IMR-90 (cell line): Measurements from ENCODE around the gene LFNG. TPM values are rescaled to one million over a fixed set of nuclear protein-coding genes. Genes with fewer than 3 reads are reported as not detected.

Experiments used
- ATAC-seq: fragments of 200-7000 bp; cut with Tn5 transposase; 2 replicates; pipeline ENCODE4 v1.9.1; 2020; ENCODE audit warnings: low read depth, mild to moderate bottlenecking, moderate library complexity
- BruUV-seq: library from RNA; stranded (reverse); fragments of 400-500 nt; replicated peaks from 2 replicates; lab custom pipeline; 2021; lab: Mats Ljungman, UMichigan
- CTCF ChIA-PET: fragments of 300-600 bp; formaldehyde crosslinking; extraction: SDS; loops from one replicate; lab custom pipeline; 2021; ENCODE audit warnings: antibody characterized with exemption; lab: Yijun Ruan, JAX
- POLR2A ChIA-PET: fragments of 300-600 bp; sonication (Branson Sonifier 250); formaldehyde crosslinking; loops from one replicate; lab custom pipeline; 2022; ENCODE audit warnings: antibody characterized with exemption; ENCODE audit not compliant: unreplicated experiment; lab: Charles Lee
- DNase-seq: peaks from one replicate; pipeline ENCODE4 v3.0.0; 2013
- H2AFZ ChIP-seq: replicated peaks from 2 replicates; pipeline ENCODE3; 2013; ENCODE audit warnings: low read length, mild to moderate bottlenecking; ENCODE audit not compliant: poor library complexity
- H2AK5ac ChIP-seq: 2 replicates; pipeline ENCODE4 v1.6.1; 2013; ENCODE audit warnings: low read depth, low read length, inconsistent platforms
- H2AK9ac ChIP-seq: replicated peaks from 2 replicates; pipeline ENCODE3; 2013; ENCODE audit warnings: mild to moderate bottlenecking, low read depth, low read length, moderate library complexity; ENCODE audit not compliant: poor library complexity
- H2BK120ac ChIP-seq: 2 replicates; pipeline ENCODE4 v1.6.1; 2013; ENCODE audit warnings: low read depth, low read length, inconsistent platforms
- H2BK15ac ChIP-seq: 3 replicates; pipeline ENCODE4 v1.6.1; 2013; ENCODE audit warnings: low read depth, low read length, inconsistent platforms
- H2BK20ac ChIP-seq: 2 replicates; pipeline ENCODE4 v1.6.1; 2013; ENCODE audit warnings: low read depth, mild to moderate bottlenecking, inconsistent platforms, low read length, moderate library complexity
- H2BK5ac ChIP-seq: 2 replicates; pipeline ENCODE4 v1.6.1; 2013; ENCODE audit warnings: mild to moderate bottlenecking, low read depth, low read length, inconsistent platforms; ENCODE audit not compliant: poor library complexity, severe bottlenecking
- H3K14ac ChIP-seq: replicated peaks from 2 replicates; pipeline ENCODE4 v1.6.1; 2013; ENCODE audit warnings: low read depth, low read length, inconsistent platforms
- H3K18ac ChIP-seq: 2 replicates; pipeline ENCODE4 v1.6.1; 2013; ENCODE audit warnings: low read depth, low read length, control low read depth
- H3K23ac ChIP-seq: 2 replicates; pipeline ENCODE4 v1.6.1; 2013; ENCODE audit warnings: low read depth, low read length, inconsistent platforms
- H3K27ac ChIP-seq: 2 replicates; pipeline ENCODE4 v1.5.1; 2013; ENCODE audit warnings: mild to moderate bottlenecking, control low read depth, low read length; ENCODE audit not compliant: insufficient read depth
- H3K27me3 ChIP-seq: 2 replicates; pipeline ENCODE4 v1.6.1; 2013; ENCODE audit warnings: low read length; ENCODE audit not compliant: control insufficient read depth, insufficient read depth
- H3K36me3 ChIP-seq: 2 replicates; pipeline ENCODE4 v1.6.1; 2013; ENCODE audit warnings: low read length, mixed read lengths; ENCODE audit not compliant: control insufficient read depth, insufficient read depth
- H3K4ac ChIP-seq: 2 replicates; pipeline ENCODE4 v1.6.1; 2013; ENCODE audit warnings: low read depth, low read length, inconsistent platforms
- H3K4me1 ChIP-seq: 2 replicates; pipeline ENCODE4 v1.6.1; 2013; ENCODE audit warnings: low read length, mixed read lengths; ENCODE audit not compliant: control insufficient read depth, insufficient read depth
- H3K4me2 ChIP-seq: 2 replicates; pipeline ENCODE4 v1.6.1; 2013; ENCODE audit warnings: low read depth, mild to moderate bottlenecking, control low read depth, low read length, moderate library complexity
- H3K4me3 ChIP-seq: 2 replicates; pipeline ENCODE4 v1.5.1; 2013; ENCODE audit warnings: low read depth, mild to moderate bottlenecking, control low read depth, low read length, moderate library complexity; ENCODE audit not compliant: insufficient read depth
- H3K56ac ChIP-seq: 2 replicates; pipeline ENCODE4 v1.6.1; 2013; ENCODE audit warnings: low read length, inconsistent platforms; ENCODE audit not compliant: insufficient read depth; ENCODE audit errors: extremely low read depth
- H3K79me1 ChIP-seq, 2 experiments: 2 replicates each; pipeline ENCODE4 v1.6.1; 2013; ENCODE audit warnings: low read length in 2 of 2, inconsistent platforms in 1 of 2, low read depth in 1 of 2
- H3K9ac ChIP-seq: 2 replicates; pipeline ENCODE4 v1.6.1; 2013; ENCODE audit warnings: low read depth, low read length, control low read depth
- H3K9me1 ChIP-seq: 2 replicates; pipeline ENCODE4 v1.6.1; 2013; ENCODE audit warnings: low read length, inconsistent platforms; ENCODE audit not compliant: insufficient read depth
- H3K9me3 ChIP-seq: 2 replicates; pipeline ENCODE4 v1.6.1; 2013; ENCODE audit warnings: low read length; ENCODE audit not compliant: control insufficient read depth, insufficient read depth
- H4K20me1 ChIP-seq: 2 replicates; pipeline ENCODE4 v1.6.1; 2013; ENCODE audit warnings: low read length, inconsistent platforms; ENCODE audit not compliant: insufficient read depth
- H4K5ac ChIP-seq: 2 replicates; pipeline ENCODE4 v1.6.1; 2013; ENCODE audit warnings: mild to moderate bottlenecking, low read depth, low read length, control low read depth
- H4K8ac ChIP-seq, 2 experiments: 2 replicates each; pipeline ENCODE4 v1.6.1; 2013; ENCODE audit warnings: low read depth in 2 of 2, low read length in 2 of 2, control low read depth in 1 of 2, inconsistent platforms in 1 of 2
- H4K91ac ChIP-seq: 2 replicates; pipeline ENCODE4 v1.6.1; 2013; ENCODE audit warnings: low read depth, low read length, inconsistent platforms; ENCODE audit not compliant: insufficient read depth
- CEBPB ChIP-seq: IDR thresholded peaks from 2 replicates; pipeline ENCODE4 v1.6.1; 2012; ENCODE audit warnings: low read depth, low read length, improper control_type of control experiment
- CTCF ChIP-seq: conservative IDR thresholded peaks from 2 replicates; pipeline ENCODE4 v1.5.1; 2012; ENCODE audit warnings: mild to moderate bottlenecking, low read depth, low read length, improper control_type of control experiment
- FOS ChIP-seq: fragments of 150-350 bp; IDR thresholded peaks from 2 replicates; pipeline ENCODE4 v1.6.1; 2016; ENCODE audit warnings: low read depth, low read length
- MXI1 ChIP-seq: IDR thresholded peaks from 2 replicates; pipeline ENCODE4 v1.6.1; 2012; ENCODE audit warnings: low read depth, mild to moderate bottlenecking, low read length, moderate library complexity, borderline replicate concordance
- NFE2L2 ChIP-seq: fragments of 150-350 bp; IDR thresholded peaks from 2 replicates; pipeline ENCODE4 v1.6.1; 2016; ENCODE audit warnings: low read depth, mild to moderate bottlenecking, low read length
- WGBS, 2 experiments: methylation state at CpG; one replicate each; pipeline versions ENCODE4 v1.1.5 to v1.1.7; 2013; ENCODE audit warnings: missing lambda C conversion rate in 2 of 2; ENCODE audit not compliant: insufficient read length in 1 of 2; ENCODE audit errors: extremely low coverage in 2 of 2; 5-methylcytosine and 5-hydroxymethylcytosine counted together
- dilution Hi-C: fragments of 300-500 bp; cut with HindIII; formaldehyde crosslinking; loops from one replicate; pipeline ENCODE4 v1.14.3; 2018; ENCODE audit warnings: low sequenced_read_pairs; ENCODE audit not compliant: unreplicated experiment
- in situ Hi-C: fragments of 300-500 bp; cut with MboI; formaldehyde crosslinking; loops from 3 replicates; pipeline ENCODE4 v1.14.3; 2019; ENCODE audit warnings: low sequenced_read_pairs, inconsistent platforms, mixed read lengths
- intact Hi-C: fragments of 100-400 bp; cut with micrococcal nuclease; formaldehyde crosslinking; loops from 2 replicates; pipeline ENCODE4 v1.10.0; 2022
- polyA plus RNA-seq, 3 experiments: library from polyadenylated mRNA; depleted of rRNA; stranded (reverse); fragments of >200 nt; gene quantifications; 2 replicates each; pipeline ENCODE4 v1.2.3, GENCODE V29; 2012; ENCODE audit warnings: low replicate concordance in 1 of 3
- total RNA-seq: library from RNA; depleted of rRNA; stranded (reverse); fragments of >200 nt; gene quantifications from 2 replicates; pipeline ENCODE4 v1.2.3, GENCODE V29; 2012

Gene LFNG
- total and polyA plus RNA-seq, 2 of the 4 experiments (the other 2 are of a cell fraction): 1.8 to 5.1 TPM

GRCh38 chr7:2505401-2505800 is 14.2 kb upstream of the LFNG start:
- Histone ChIP-seq H3K9me1 (no peaks in the 10 kb centered on the region), H3K36me3 (no peaks in the 10 kb centered on the region), H2BK120ac (no peak overlapping the region), H3K56ac (no peak overlapping the region), H3K4ac (no peak overlapping the region), H3K23ac (no peak overlapping the region), H3K4me3 (no peak overlapping the region), H3K27me3 (peaks cover 3% of the 10 kb centered on the region; the same call in 1 of the 2 replicates), H3K14ac (no peak overlapping the region), H3K9me3 (no peaks in the 10 kb centered on the region), H2AFZ (no peak overlapping the region), H4K5ac (no peak overlapping the region), H2BK5ac (no peak overlapping the region), H3K4me1 (peaks cover 8% of the 10 kb centered on the region; the same call in 1 of the 2 replicates), H2AK5ac (no peak overlapping the region), H3K9ac (no peak overlapping the region), H2BK20ac (no peak overlapping the region), H3K79me1 (no peaks in the 10 kb centered on the region), H2AK9ac (no peak overlapping the region), H3K4me2 (no peak overlapping the region), H4K91ac (no peak overlapping the region), H4K8ac (no peak overlapping the region), H3K18ac (no peak overlapping the region), H4K20me1 (no peaks in the 10 kb centered on the region), H2BK15ac (no peak overlapping the region), H3K27ac (no peak overlapping the region)
- ChIA-PET CTCF (interaction anchor here (0.5 kb wide), 1 partner anchor 38 kb away, joined by 4 read pairs; no protein-coding TSS in a partner anchor), POLR2A (no interaction called here)
- in situ Hi-C loops: no loop called here
- no TSS peak for BruUV-seq
- intact Hi-C loops: no loop called here
- dilution Hi-C loops: no loop called here
- DNase-seq (no peak), ATAC-seq (no peak)
- TF ChIP-seq NFE2L2 (no peak), CTCF (no peak), MXI1 (no peak), FOS (no peak), CEBPB (no peak)
- WGBS, 2 experiments: 95% methylated on average over 12 of the region's 14 CpGs; no CpG with 5 or more reads in 1 of the 2 experiments
